C1 segment of cervical spinal cord (tissue), 14 donors: Measurements from ENCODE around the gene SSBP3.
"Not testable (repeated sequence)": the region's sequence is repeated elsewhere in the genome, so short reads cannot be mapped to it uniquely, and the experiment has no call there.

Experiments
- DNase-seq, 14 donors: peaks; one replicate each; lab custom pipeline; 2025; lab: John Stamatoyannopoulos, UW

SSBP3 gene

DNA sequence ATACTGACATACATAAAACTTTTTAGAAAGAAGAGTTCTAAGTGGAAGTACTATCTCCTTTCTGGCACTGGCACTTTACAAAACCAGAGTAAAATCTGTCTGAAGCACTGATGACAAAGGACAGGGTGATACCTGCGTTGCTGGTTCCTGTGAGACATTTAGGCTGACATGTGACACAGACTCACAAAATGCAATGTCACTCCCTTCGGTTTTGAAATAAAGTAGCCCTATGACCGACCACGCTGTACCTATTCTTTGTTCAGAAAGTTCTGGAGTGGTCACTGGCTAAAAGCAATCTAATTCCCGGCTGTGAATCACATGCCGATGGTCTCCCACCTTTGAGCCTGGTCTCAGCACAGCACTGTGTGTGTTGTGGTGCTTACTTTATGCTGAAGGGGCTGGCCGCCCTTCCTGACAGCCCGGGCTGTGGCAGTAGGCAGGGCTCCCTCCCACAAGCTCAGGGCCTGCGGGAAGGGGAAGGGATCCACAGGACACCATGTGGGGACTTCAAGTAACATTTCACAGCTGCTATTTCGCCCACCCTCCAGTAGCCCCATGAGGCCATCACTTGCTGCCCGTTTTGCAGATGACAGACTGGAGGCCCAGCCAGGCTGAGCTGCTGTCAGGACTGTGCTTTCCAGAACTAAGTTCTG, 158.2 kb downstream of the SSBP3 start:
- no peak for DNase-seq

DNA sequence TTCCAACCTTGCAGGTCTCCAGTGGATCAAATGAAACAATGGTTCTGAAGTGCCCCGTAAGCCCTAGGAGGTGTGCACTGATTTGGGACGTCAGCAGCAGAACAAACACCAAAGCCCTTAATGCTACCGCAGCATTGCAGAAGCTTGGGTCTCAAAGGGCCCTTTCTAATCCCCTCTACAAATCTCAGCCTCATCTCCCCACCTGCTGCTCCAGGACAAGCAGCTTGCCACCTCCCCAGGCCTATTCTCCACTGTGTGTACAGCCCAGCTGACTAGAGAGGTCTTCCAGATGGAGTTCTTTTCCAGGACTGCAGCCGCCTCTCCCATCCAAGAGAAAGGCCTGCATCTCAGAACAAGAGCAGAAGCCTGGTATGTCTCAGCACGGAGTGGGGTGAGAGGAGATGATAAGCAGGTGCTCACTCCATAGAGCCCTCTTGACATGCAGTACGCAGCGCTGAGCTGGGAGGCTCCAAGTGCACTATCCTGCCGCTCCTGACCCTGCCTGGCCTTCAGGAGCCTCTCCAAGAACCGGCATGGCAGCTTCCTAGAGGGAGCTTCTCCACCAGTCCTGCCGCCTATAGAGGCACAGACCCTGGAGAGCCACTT, 160.0 kb downstream of the SSBP3 start:
- peak in 1 of 14 donors; percentile 18 for DNase-seq

GRCh38 chr1:54245501-54245900, 160.7 kb downstream of the SSBP3 start:
- DNase-seq: peak in 1 of 14 donors; percentile 66

DNA sequence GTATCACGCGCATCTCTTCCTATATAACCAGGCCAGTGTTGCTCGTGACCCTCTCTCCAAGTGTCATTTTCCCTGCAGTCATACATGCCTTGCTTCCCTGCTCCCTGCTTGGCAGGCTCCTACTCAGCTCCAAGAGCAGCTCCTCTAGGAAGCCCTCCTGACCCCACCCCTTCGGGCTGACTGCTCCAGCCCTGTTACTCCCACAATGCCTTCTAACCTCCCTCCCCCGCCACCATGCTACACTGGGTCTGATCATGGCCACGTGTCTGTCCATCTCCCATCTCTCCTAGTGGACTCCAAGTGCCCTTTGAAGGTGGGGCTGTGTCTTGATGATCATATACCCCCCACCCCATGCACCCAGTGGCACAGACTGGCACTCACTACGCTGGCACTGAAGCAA, 161.5 kb downstream of the SSBP3 start:
- no peak for DNase-seq

DNA sequence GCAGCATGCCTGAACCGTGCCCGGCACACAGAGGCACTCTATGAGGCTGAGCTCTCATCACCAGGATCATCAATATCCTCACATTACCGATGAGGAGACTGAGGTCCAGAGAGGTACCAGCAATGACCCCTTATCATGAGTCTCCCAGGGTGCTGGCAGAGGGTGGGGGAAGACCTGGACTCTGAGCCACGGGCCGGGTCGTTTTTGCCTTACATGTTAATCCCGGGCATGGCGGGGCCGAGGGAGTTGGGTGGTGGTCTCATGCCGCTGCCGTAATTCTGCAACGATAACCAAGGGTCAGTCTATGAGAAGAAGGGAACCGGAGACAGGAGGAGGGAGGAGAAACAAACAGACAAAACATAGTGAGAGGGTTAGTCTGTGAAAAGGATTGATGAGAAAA, 163.2 kb downstream of the SSBP3 start:
- no peak for DNase-seq

DNA sequence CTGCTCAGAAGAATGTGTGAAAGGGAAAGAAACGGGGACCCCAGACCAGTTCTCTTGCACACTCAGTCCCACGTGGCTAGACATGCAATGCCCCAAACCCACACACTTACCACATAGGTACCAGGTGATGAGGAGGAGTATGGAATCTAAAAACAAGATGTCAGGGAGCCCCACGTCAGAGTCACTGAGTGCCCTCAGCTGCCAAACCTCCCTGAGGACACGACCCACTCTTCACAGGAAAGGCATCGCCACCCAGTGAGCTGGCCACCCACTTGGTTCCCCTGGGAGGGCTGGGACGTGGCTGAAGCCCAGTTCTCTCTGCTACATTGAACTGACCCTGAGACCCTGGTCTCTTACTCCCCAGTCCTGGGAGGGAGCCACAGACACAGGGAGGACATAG, 164.8 kb downstream of the SSBP3 start:
- DNase-seq: no peak

DNA sequence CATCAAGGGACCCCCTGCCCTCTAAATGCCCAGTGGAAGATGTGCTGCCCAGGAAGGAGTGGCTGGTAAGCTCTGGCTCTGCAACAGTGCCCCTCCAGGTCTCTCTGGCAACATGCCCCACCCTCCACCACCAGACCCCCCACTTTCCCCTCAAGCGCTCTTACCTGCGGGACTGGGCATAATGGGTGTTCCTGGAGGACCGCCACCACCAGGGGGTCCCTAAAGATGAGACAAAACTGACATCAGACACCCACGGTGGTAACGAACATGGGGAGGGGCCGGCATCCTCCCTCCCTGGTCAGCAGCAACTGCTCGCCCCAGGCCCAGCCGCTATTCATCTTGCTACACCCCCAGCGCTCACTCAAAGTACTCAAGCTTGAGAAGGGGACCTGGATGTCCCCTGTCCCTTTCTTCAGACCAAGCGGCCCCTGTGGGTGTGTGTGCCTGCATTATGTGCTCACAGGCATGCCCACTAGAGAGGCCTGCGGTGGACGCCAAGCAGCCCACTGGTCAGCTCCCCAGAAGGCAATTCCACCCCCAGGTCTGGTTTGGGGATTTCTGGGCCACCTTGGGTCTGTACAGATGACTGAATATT, 165.4 kb downstream of the SSBP3 start:
- DNase-seq: no peak

DNA sequence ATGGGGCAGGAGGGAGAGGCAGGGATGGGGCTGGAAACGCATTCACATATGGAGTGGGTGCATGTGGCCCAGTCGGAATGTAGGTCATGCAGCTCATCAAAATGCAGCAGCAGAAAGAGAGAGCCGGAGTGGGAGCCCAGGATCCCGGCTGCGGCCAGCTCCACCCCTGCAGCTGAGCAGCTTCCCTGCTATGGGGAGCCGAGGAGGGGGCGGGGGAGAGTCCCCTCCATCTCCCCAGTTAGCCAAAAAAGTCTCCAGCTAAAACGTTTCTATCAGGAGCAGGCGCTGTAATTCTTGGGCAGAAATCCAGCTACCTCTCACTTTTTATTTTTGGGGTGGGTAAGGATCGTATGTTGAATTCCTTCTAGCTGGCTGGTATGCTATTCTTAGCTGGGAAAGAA, 166.6 kb downstream of the SSBP3 start:
- peak in 4 of 14 donors; percentile 22 to 42 (median 32) for DNase-seq

- no peak for DNase-seq
Observed at GRCh38 chr1:54239035-54239383, 167.2 kb downstream of the SSBP3 start.

DNA sequence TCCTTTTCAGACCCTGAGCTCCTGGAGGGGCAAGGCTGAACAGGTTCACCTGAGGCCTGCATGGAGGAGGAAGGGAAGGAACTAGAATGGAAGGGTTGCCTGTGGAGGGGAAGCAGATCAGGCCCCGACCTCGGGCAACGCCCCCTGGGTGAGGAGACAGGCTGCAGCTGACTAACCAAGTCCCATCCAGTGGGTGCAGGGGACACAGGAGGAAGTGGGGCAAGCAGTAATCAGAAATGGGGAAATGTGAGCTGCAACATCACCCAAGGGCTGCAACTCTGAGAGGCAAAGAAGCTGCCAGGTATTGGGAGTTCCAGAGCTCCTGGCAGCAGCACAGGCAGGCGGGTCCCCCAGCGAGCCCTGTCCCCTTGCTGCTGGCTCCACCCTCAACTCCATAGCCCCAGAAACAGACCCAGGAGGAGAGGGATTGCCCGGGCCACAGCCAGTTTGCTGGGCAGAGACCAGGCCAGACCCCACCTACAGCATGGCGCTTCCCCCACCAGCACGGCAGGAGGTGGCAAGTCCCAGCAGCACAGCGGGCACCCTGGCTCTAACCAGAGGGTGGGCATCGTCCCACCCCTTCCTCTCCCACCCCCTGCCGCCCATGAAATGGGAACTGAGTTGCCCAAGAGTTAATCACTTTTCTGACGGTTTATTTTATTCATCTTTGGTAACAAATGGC, 167.7 kb downstream of the SSBP3 start:
- DNase-seq: no peak

GRCh38 chr1:54237586-54237985, 168.6 kb downstream of the SSBP3 start:
- no peak for DNase-seq

GRCh38 chr1:54234284-54234683, 171.9 kb downstream of the SSBP3 start:
- no peak for DNase-seq

- not testable (repeated sequence) for DNase-seq
Observed at GRCh38 chr1:54233196-54233595, 173.0 kb downstream of the SSBP3 start.

GRCh38 chr1:54230507-54231339, 175.5 kb downstream of the SSBP3 start:
- no peak for DNase-seq

- DNase-seq: peak in 1 of 14 donors; percentile 25
Observed at GRCh38 chr1:54229281-54229891, 176.8 kb downstream of the SSBP3 start.

DNA sequence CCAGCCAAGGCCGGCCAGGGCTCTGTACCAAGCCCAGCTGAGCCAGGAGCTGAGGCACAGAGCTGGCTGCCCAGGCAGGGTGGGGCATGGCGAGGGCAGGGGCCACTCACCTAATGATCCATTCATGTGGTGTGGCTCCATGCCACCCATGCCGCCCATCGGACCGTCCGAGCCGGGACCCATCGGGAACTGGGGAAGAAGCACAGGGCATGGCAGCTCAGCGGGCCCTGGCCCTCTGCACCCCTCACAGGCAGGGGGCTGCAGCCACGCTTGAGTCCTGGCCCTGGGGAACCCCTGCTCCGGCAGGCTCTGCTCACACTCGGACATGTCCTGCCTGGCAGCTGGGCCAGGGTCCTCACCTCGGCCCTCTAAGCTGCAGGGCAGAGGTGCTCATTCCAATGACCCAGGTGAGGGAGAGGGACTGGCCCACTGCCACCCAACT, 177.5 kb downstream of the SSBP3 start:
- no peak for DNase-seq

- peak in 1 of 14 donors; percentile 78 for DNase-seq
Observed at GRCh38 chr1:54227891-54228310, 178.3 kb downstream of the SSBP3 start.

DNA sequence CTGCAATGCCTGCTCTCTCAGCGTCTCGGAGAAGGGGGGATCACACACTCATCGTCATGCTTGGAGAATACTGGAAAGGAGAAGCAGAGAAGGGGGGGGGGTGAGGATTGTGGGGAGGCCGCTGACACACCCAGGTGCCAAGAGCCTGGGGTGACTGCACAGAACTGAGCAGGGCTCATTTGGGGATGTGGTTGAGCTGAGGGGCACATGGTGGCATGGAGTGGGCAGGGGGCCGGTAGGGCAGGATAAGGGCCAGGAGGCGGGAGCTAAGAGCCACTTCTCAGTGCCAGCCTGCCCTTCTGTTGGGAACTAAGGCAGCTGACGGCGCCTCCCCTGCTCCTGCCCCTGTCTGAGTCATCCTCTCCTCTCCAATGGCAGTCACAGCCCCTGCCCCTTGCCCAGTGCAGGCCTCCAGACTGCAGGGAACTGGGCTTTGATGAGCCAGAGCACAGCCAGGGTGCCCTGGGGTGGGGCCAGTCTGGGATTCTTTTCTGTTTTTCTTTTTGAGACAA, 179.0 kb downstream of the SSBP3 start:
- peak in 8 of 14 donors; percentile 23 to 89 (median 38) for DNase-seq

- DNase-seq: no peak
Observed at GRCh38 chr1:54225986-54226559, 180.1 kb downstream of the SSBP3 start.

- no peak for DNase-seq
Observed at GRCh38 chr1:54225378-54225777, 180.8 kb downstream of the SSBP3 start.

DNA sequence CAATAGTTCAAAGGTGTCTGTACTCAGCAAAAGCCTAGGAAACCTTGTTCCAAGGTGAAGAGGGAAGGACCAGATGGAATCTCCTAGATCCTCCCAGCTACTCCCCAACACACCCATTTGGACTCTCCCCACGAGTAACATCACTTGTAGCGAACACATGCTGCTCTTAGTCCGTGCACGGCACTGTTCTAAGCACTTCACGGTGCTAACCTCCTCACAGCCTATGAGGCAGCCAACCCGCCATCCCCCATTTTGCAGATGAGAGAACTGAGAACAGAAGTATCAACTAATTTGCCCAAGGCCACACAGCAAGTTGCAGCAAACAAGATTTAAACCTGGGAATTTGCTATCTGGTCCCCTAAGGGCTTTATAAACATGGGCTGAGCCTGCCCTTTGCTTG, 182.0 kb downstream of the SSBP3 start:
- no peak for DNase-seq
